Body of pancreas (tissue), 4 donors: ENCODE results near the gene CPXM2. TPM values are rescaled to one million over a fixed set of nuclear protein-coding genes. Genes with fewer than 3 reads are reported as not detected.

Source experiments
- ATAC-seq: fragments of 150-250 bp; one replicate; pipeline ENCODE4 v1.9.1; 2016
- DNase-seq, 4 donors: peaks; one replicate each; pipeline ENCODE4 v3.0.0-alpha.2; 2019
- H3K27ac ChIP-seq, 4 donors: fragments of 200-600 bp; sonication (generic); 1 replicate in 3 of 4; 2 replicates in 1 of 4; pipeline versions ENCODE4 v1.5.1 to v1.6.1; 2016 to 2019; ENCODE audit warnings: mild to moderate bottlenecking in 1 of 4, mixed read lengths in 1 of 4, moderate library complexity in 1 of 4
- H3K27me3 ChIP-seq, 2 donors: fragments of 200-600 bp; sonication (generic); one replicate each; pipeline ENCODE4 v1.6.0; 2016; ENCODE audit warnings: mild to moderate bottlenecking in 1 of 2
- H3K36me3 ChIP-seq, 2 donors: fragments of 200-600 bp; sonication (generic); replicated peaks in 1 of 2; 2 replicates each; pipeline ENCODE4 v1.5.1; 2016; ENCODE audit warnings: low read depth in 2 of 2; ENCODE audit not compliant: insufficient read depth in 1 of 2
- H3K4me1 ChIP-seq: fragments of 200-600 bp; sonication (generic); one replicate; pipeline ENCODE4 v1.6.0; 2016
- H3K4me3 ChIP-seq, 2 donors: fragments of 200-600 bp; sonication (generic); 1 replicate in 1 of 2; 2 replicates in 1 of 2; pipeline ENCODE4 v1.5.1; 2016 to 2019
- H3K9me3 ChIP-seq, 3 donors: fragments of 200-600 bp; sonication (generic); 1 replicate in 2 of 3; 2 replicates in 1 of 3; pipeline ENCODE4 v1.5.1; 2016
- POLR2A ChIP-seq, 3 donors: fragments of 450-650 bp; IDR thresholded peaks; one replicate each; pipeline ENCODE4 v1.6.1; 2016; ENCODE audit warnings: antibody characterized with exemption in 3 of 3, mild to moderate bottlenecking in 2 of 3
- WGBS, 2 donors: methylation state at CpG; one replicate each; pipeline ENCODE4 v1.1.5; 2017; 5-methylcytosine and 5-hydroxymethylcytosine counted together
- intact Hi-C: fragments of 100-400 bp; cut with DNase I; formaldehyde crosslinking; loops from one replicate; pipeline ENCODE4 v1.15.1; 2023
- total RNA-seq, 2 donors: library from RNA; depleted of rRNA; stranded (reverse); fragments of >200 nt; gene quantifications; one replicate each; pipeline ENCODE4 v1.1.0, GENCODE V29; 2016
- TF ChIP-seq, protein P1 (sequence below), 7 experiments: fragments of 450-650 bp in 4 of 7; fragments of 200-600 bp in 3 of 7; sonication (generic) in 3 of 7; IDR thresholded peaks; one replicate each; pipeline ENCODE4 v1.5.1; 2016 to 2019; ENCODE audit warnings: antibody characterized with exemption in 7 of 7

The CPXM2 gene
- total RNA-seq, 2 donors from 2014 or later = 4.2 to 8.2 TPM

DNA sequence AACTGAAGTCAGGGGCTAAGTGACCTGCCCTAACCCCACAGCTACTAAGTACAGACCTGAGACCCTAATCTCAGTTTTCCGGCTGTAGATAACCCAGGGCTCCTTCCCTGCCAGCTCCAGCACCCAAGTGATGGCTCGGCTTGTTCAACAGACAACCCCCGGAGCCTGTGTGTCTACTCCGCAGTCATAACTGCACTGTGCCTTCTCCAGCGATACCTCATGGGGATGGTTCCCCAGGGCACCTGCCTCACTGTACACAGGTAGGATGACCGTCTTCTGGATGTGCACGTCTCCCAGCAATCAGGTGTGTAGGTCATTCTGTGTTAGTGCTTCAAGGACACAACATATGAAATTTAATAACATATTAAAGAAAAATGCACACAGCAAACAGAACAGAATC is 37.1 kb downstream of the CPXM2 start:
- 46 to 65% methylated on average over 7 of the region's 7 CpGs for WGBS, 2 donors
- no peak overlapping the region for H3K27ac ChIP-seq
- H3K9me3 ChIP-seq = no peaks in the 10 kb centered on the region
- no peak for TF ChIP-seq POLR2A (IDR thresholded peaks at IDR 0.05)
- TF ChIP-seq, protein P1, sequence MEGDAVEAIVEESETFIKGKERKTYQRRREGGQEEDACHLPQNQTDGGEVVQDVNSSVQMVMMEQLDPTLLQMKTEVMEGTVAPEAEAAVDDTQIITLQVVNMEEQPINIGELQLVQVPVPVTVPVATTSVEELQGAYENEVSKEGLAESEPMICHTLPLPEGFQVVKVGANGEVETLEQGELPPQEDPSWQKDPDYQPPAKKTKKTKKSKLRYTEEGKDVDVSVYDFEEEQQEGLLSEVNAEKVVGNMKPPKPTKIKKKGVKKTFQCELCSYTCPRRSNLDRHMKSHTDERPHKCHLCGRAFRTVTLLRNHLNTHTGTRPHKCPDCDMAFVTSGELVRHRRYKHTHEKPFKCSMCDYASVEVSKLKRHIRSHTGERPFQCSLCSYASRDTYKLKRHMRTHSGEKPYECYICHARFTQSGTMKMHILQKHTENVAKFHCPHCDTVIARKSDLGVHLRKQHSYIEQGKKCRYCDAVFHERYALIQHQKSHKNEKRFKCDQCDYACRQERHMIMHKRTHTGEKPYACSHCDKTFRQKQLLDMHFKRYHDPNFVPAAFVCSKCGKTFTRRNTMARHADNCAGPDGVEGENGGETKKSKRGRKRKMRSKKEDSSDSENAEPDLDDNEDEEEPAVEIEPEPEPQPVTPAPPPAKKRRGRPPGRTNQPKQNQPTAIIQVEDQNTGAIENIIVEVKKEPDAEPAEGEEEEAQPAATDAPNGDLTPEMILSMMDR (IDR thresholded peaks at IDR 0.05) = no peak
- no peak overlapping the region for H3K4me3 ChIP-seq
- intact Hi-C loops = no loop called here
- DNase-seq (no peak), ATAC-seq (no peak)
- H3K27me3 ChIP-seq = no peaks in the 10 kb centered on the region
- H3K4me1 ChIP-seq = no peaks in the 10 kb centered on the region
- H3K36me3 ChIP-seq = no peaks in the 10 kb centered on the region

DNA sequence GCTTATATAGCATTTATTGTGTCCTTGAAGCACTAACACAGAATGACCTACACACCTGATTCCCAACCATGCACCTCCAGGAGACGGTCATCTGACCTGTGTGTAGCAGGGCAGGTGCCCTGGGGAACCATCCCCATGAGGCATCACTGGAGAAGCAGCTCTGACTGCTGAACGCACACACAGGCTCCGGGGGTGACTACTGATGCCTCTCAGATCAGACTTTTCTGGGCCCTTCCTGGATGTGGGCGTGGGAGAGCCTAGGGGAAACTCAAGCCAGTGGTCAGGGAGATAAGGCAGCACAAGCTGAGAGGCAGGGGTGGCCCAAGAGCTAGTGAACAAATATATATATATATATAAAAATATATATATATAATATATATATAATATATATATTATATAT is 37.6 kb downstream of the CPXM2 start:
- intact Hi-C loops = no loop called here
- DNase-seq (no peak), ATAC-seq (no peak)
- WGBS, 2 donors = 41 to 45% methylated on average over 4 of the region's 4 CpGs
- no peaks in the 10 kb centered on the region for H3K9me3 ChIP-seq
- H3K4me3 ChIP-seq = no peak overlapping the region
- H3K27ac ChIP-seq = no peak overlapping the region
- no peaks in the 10 kb centered on the region for H3K4me1 ChIP-seq
- H3K36me3 ChIP-seq = no peaks in the 10 kb centered on the region
- no peaks in the 10 kb centered on the region for H3K27me3 ChIP-seq
- no peak for TF ChIP-seq POLR2A (IDR thresholded peaks at IDR 0.05)
- TF ChIP-seq, protein P1 (IDR thresholded peaks at IDR 0.05) = no peak

GRCh38 chr10:123852411-123852951 is 39.1 kb downstream of the CPXM2 start:
- DNase-seq = no peak
- intact Hi-C loops = no loop called here
- H3K36me3 ChIP-seq = no peaks in the 10 kb centered on the region
- H3K27ac ChIP-seq = no peak overlapping the region
- no peak for ATAC-seq
- TF ChIP-seq POLR2A (IDR thresholded peaks at IDR 0.05) = no peak
- TF ChIP-seq, protein P1 (IDR thresholded peaks at IDR 0.05) = no peak
- WGBS, 2 donors = 52 to 64% methylated on average over 7 of the region's 7 CpGs
- no peaks in the 10 kb centered on the region for H3K9me3 ChIP-seq
- no peaks in the 10 kb centered on the region for H3K4me1 ChIP-seq
- H3K4me3 ChIP-seq = no peak overlapping the region
- H3K27me3 ChIP-seq = no peaks in the 10 kb centered on the region

- ATAC-seq (no peak), DNase-seq (no peak)
- intact Hi-C loops = no loop called here
- Histone ChIP-seq H3K36me3 (no peaks in the 10 kb centered on the region), H3K4me3 (no peak overlapping the region), H3K27ac (no peak overlapping the region), H3K9me3 (no peaks in the 10 kb centered on the region), H3K4me1 (no peaks in the 10 kb centered on the region), H3K27me3 (no peaks in the 10 kb centered on the region)
- no peak for TF ChIP-seq POLR2A (IDR thresholded peaks at IDR 0.05)
- TF ChIP-seq, protein P1 (IDR thresholded peaks at IDR 0.05) = no peak
- 53 to 60% methylated on average over 5 of the region's 5 CpGs for whole genome bisulfite sequencing, 2 donors
Observed at GRCh38 chr10:123848564-123849457, 42.8 kb downstream of the CPXM2 start.
